RWPE2 (cell line): ENCODE measurements around the gene SPTB.

Source experiments
- ATAC-seq: fragments of 200-7000 bp; cut with Tn5 transposase; 3 replicates; pipeline ENCODE4 v1.9.1; 2021; ENCODE audit warnings: low read depth
- DNase-seq: peaks from one replicate; pipeline ENCODE4 v3.0.0-alpha.2; 2020; ENCODE audit warnings: low spot score
- H3K27ac ChIP-seq: fragments of 450-650 bp; 2 replicates; pipeline ENCODE4 v1.5.1; 2017; ENCODE audit warnings: mild to moderate bottlenecking; ENCODE audit not compliant: poor library complexity, severe bottlenecking
- H3K27me3 ChIP-seq: fragments of 250-450 bp; sonication (Bioruptor Pico); 2 replicates; pipeline ENCODE4 v1.5.1; 2021; ENCODE audit warnings: mild to moderate bottlenecking, moderate library complexity; ENCODE audit not compliant: insufficient read depth, poor library complexity, severe bottlenecking
- H3K36me3 ChIP-seq: fragments of 250-450 bp; sonication (Bioruptor Pico); 2 replicates; pipeline ENCODE4 v1.5.1; 2020; ENCODE audit warnings: low read depth, mild to moderate bottlenecking, moderate library complexity
- H3K4me1 ChIP-seq: fragments of 250-450 bp; sonication (Bioruptor Pico); 2 replicates; pipeline ENCODE4 v1.5.1; 2021; ENCODE audit warnings: mild to moderate bottlenecking, moderate library complexity; ENCODE audit not compliant: insufficient read depth, poor library complexity, severe bottlenecking
- H3K4me3 ChIP-seq: fragments of 250-450 bp; sonication (Bioruptor Pico); 2 replicates; pipeline ENCODE4 v1.5.1; 2021; ENCODE audit warnings: mild to moderate bottlenecking, moderate library complexity; ENCODE audit not compliant: severe bottlenecking
- H3K9me3 ChIP-seq: fragments of 250-450 bp; sonication (Bioruptor Pico); 2 replicates; pipeline ENCODE4 v1.5.1; 2021; ENCODE audit warnings: mild to moderate bottlenecking, moderate library complexity; ENCODE audit not compliant: severe bottlenecking
- CTCF ChIP-seq: fragments of 450-650 bp; IDR thresholded peaks from one replicate; pipeline ENCODE4 v1.5.1; 2017; ENCODE audit warnings: mild to moderate bottlenecking, moderate library complexity; ENCODE audit not compliant: poor library complexity, severe bottlenecking

SPTB gene

GRCh38 chr14:64782196-64782595, 97.5 kb downstream of the SPTB start:
- H3K27me3 ChIP-seq, result no peaks in the 10 kb centered on the region
- H3K36me3 ChIP-seq, result no peaks in the 10 kb centered on the region
- no peaks in the 10 kb centered on the region for H3K4me1 ChIP-seq
- no peak overlapping the region for H3K4me3 ChIP-seq
- no peak overlapping the region for H3K27ac ChIP-seq
- no peak for TF ChIP-seq CTCF
- H3K9me3 ChIP-seq, result no peaks in the 10 kb centered on the region
- ATAC-seq, result no peak
- no peak for DNase-seq

DNA sequence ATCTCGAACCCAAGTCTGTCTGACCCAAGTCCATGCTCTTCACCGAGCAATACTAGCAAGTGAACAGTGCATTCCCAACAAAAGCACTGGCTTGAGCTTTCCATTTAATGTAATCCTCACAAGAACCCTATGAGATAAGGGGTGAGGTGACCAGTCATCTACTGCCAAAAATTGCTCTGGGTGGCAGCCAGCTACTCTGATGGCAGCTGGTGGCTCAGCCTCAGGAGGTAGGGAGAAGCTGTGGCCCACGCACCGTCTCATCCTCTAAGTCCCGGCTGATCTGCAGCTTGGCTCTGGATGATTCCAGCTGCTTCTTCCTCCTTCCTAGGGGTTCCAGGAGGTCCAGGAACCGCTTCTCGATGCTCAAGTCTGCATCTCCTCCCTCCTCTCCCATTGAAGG, 100.2 kb downstream of the SPTB start:
- Histone ChIP-seq H3K9me3 (no peaks in the 10 kb centered on the region), H3K27ac (no peak overlapping the region), H3K4me3 (no peak overlapping the region), H3K27me3 (no peaks in the 10 kb centered on the region), H3K4me1 (no peaks in the 10 kb centered on the region), H3K36me3 (no peaks in the 10 kb centered on the region)
- ATAC-seq (no peak), DNase-seq (no peak)
- no peak for TF ChIP-seq CTCF

- H3K4me3 ChIP-seq, result no peak overlapping the region
- no peaks in the 10 kb centered on the region for H3K27me3 ChIP-seq
- DNase-seq, result no peak
- no peak overlapping the region for H3K27ac ChIP-seq
- ATAC-seq, result no peak
- no peaks in the 10 kb centered on the region for H3K36me3 ChIP-seq
- no peaks in the 10 kb centered on the region for H3K4me1 ChIP-seq
- H3K9me3 ChIP-seq, result no peaks in the 10 kb centered on the region
- no peak for TF ChIP-seq CTCF
Measured at GRCh38 chr14:64778104-64778754, 101.5 kb downstream of the SPTB start.

DNA sequence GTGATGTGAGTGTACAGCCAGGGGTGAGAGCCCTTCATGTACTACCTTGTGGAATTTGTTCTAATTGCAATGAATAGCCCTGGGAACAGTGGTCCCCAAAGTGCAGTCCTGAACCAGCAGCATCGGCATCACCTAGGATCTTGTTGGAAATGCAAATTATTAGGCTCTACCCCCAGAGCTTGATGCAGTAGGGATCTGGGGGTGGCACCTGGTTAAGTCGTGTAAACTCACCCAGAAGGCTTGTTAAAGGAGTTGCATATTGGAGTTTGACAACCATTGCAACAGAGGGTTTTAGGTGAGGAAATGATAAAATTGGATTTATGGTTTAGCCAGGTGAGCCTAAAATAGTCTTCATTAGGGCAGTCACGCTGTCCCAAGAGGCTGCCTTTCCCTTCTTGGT, 102.2 kb downstream of the SPTB start:
- H3K36me3 ChIP-seq, result no peaks in the 10 kb centered on the region
- no peaks in the 10 kb centered on the region for H3K27me3 ChIP-seq
- DNase-seq (no peak), ATAC-seq (no peak)
- no peaks in the 10 kb centered on the region for H3K4me1 ChIP-seq
- TF ChIP-seq CTCF, result no peak
- H3K27ac ChIP-seq, result no peak overlapping the region
- no peak overlapping the region for H3K4me3 ChIP-seq
- no peaks in the 10 kb centered on the region for H3K9me3 ChIP-seq

DNA sequence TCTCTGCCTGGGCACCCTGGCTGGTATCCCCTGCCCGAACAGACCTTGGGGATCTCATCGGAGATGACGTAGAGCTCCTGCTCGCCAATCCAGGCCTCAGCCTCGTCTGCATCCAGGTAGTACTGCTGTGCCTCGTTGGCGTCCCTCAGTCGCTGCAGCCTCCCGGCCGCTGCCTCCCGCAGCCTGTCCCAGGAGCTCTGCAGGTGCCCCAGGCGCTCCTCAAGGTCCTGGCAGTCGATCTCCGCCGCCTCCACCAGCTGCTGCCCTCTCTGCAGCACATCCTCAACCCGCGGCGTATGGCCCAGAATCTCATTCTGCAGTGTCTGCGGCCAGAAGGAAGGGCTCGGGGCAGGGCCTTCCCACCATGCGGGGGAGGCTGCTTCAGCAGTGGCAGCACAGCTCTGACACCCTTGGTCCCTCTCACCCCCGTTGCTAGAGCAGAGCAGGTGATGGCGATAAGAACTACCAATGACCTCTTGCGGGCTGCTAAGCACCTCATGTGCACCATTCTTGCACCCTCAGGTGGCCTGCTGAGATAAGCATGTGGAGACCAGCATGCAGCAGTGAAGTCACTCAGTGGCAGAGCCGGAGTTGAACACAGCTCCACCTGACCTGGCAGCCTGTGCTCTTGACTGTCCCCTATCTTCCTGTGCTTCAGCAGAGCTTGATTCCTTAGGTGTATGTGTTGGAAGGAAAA, 104.5 kb downstream of the SPTB start:
- Histone ChIP-seq H3K27me3 (no peaks in the 10 kb centered on the region), H3K4me3 (no peak overlapping the region), H3K9me3 (no peaks in the 10 kb centered on the region), H3K36me3 (no peaks in the 10 kb centered on the region), H3K4me1 (no peaks in the 10 kb centered on the region), H3K27ac (no peak overlapping the region)
- peak; percentile 58 for DNase-seq
- TF ChIP-seq CTCF, result no peak
- no peak for ATAC-seq
